SK-MEL-5 (cell line): ENCODE data around the gene MRPL10. TPM values are rescaled to one million over a fixed set of nuclear protein-coding genes. Genes with fewer than 3 reads are reported as not detected.

Experiments used
- DNase-seq: peaks from one replicate; pipeline ENCODE4 v3.0.0-alpha.2; 2016; ENCODE audit warnings: low read depth, low spot score
- in situ Hi-C: cut with HindIII; loops from 2 replicates; pipeline ENCODE4 v1.10.0; 2016; ENCODE audit warnings: low sequenced_read_pairs, high pct_unique_total_duplicates, low pct_unique_long_range_greater_than_20kb
- total RNA-seq: library from RNA; depleted of rRNA; stranded (reverse); fragments of >200 nt; shearing (Covaris generic); gene quantifications from 2 replicates; pipeline ENCODE4 v1.2.3, GENCODE V29; 2014

The MRPL10 gene
- total RNA-seq, 1 experiment from 2014 or later = 82.0 TPM

- DNase-seq = peak; percentile 19
- in situ Hi-C loops = no loop called here
Observed at GRCh38 chr17:47821424-47822391, 9.6 kb downstream of the MRPL10 start, which contains the start of gene OSBPL7. Gene OSBPL7, minus strand, starts transcription at chr17:47821794. Its CDS starts 1,516 bp downstream, at chr17:47820278.

DNA sequence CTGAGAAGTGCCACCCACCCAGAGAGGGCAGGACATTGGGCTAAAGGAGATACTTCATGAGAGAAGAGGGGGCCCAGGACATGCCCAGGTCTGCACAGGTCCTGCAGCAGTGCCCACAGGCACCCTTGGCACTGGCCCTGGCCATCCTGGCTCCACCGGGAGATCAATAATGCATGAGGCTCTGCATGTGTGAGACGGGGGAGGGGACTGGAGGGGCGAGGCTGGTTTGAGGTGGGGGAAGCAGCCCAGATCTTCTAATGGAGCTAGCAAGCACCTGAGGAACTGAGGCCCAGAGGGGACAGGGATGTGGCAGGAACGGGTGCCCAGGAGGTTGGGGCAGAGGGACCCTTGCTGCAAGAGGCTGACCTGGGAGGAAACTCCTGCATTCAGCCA, 10.3 kb downstream of the MRPL10 start:
- in situ Hi-C loops = no loop called here

GRCh38 chr17:47820033-47820789, 11.1 kb downstream of the MRPL10 start:
- DNase-seq = no peak
- in situ Hi-C loops = no loop called here

More for the DNA sequence above, 10.3 kb downstream of the MRPL10 start:
- no peak for DNase-seq

DNA sequence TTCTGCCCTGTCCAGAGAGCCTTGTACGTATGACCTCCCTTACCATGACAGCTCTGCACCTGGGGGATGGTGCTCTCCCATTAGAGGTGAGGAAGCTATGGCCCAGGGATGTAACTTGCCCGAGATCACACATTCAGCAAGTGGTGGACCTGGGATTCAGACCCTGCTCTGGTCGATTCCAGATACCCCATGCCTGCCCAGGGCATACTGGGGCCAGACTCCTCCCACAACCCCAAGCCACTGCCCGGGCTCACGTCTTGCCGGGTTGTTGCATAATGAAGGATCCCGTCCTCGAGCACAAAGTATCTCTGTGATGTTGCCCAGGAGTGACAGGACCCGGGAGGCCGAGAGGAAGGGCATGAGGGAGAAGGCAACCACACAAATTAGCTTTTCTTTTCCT, 11.9 kb downstream of the MRPL10 start:
- no peak for DNase-seq
- in situ Hi-C loops = no loop called here

GRCh38 chr17:47818002-47818695, 13.2 kb downstream of the MRPL10 start:
- no peak for DNase-seq
- in situ Hi-C loops = no loop called here

DNA sequence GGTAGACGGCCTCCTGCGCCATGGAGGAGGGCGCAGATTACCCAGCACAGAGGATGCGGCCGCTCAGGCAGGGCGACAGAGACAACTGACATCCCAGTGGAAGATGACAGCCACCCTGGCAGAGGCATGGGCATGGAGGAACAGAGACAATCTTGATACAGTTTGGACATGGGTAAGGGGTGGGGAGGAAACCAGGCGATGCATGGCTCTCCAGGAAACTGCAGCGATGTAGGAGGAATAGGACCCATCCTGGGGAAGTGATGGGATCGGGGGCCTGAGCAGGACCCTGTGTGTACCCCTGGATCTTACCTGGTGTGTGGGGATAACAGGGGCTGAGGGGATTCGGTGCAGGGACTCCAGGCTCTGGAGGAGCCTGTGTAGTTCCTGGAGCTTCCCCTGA, 14.4 kb downstream of the MRPL10 start:
- DNase-seq = no peak
- in situ Hi-C loops = no loop called here

DNA sequence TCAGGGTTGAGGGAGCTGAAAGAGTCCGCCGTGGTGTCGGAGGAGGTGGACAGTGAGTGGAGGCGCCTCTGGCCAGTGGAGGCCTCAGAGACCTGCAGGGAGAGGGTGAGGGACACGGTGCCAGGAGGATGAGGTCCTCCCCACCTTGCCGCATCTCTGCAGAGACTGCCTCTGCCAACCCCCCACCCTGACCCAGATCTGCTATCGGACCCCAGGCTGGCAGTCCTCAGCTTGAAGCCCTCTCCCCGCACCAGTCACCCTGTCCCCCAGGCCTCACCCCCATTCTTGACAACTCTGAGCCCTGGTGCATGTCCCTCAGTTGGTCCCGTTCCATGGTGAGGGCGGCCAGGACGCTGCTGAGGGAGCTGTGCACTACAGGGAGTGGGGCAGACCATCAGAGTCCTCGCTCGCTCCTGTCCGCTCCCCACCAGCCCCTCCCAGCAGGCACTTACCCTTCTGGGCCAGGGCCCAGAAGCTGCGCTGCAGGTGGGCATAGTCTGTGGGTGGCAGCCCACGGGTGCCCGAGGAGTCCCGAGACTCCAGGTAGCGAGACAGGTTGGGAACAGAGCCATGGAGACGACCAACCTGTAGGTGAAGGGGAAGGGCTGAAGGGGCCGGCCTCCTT, 15.1 kb downstream of the MRPL10 start:
- in situ Hi-C loops = no loop called here
- no peak for DNase-seq

DNA sequence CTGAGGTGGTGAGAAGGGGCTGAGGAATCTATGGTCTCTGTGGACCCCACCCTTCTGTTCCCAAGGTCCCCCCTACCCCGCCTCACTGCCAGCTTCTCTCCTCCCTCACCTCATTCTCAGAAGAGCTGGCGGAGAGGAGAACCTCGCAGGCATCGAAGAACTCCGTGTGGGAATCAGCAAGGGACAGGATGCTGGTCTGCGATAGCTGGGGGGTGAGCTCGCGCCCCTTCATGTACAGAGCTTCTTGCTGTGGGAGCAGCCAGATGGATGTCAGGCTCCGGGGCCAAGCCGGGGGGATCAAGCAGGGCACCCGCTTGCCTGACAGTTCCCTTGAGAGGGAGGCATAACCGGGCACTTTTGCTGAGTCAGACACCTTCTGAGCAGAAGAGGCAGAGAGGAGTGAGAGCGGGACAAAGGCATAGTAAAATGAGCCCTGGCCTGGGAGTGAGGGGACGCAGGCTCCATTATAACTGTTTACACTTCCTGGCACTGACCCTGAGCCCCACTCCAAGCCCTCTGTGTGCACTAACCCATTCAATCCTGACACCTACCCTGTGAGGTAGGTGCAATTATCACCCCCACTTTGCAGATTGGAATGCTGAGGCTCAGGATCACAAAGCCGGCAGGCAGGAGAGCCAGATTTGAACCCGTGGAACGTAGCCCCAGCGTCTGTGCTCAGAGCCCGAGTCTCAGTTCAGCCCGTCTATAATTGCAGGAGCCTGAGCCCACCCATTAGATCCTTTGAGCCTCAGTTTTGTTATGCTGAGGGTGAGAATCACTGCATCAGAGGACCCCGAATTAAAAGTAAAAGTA, 16.0 kb downstream of the MRPL10 start:
- in situ Hi-C loops = no loop called here
- DNase-seq = no peak

GRCh38 chr17:47813512-47814031, 17.8 kb downstream of the MRPL10 start:
- DNase-seq = no peak
- in situ Hi-C loops = no loop called here

DNA sequence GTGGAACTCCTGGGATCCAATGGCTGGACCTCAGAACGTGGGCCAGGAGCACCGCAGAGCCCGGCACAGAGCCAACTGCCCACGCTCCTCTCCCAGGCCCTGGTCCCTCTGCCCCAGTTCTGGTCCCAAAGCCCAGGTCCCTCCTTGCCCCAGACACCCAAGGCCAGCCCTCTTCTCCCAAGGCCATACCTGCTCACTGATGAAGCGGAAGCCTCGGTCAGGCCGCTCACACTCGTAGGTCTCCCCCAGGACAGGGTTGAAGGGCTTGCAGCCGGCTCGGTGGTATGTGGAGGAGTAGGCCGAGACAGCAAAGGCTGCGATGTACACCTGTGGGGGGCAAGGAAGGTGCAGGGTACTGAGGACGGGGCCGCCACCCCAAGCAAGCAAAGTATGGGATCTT, 18.3 kb downstream of the MRPL10 start:
- in situ Hi-C loops = no loop called here
- no peak for DNase-seq

GRCh38 chr17:47812146-47812920, 19.0 kb downstream of the MRPL10 start:
- in situ Hi-C loops = no loop called here
- DNase-seq = no peak

DNA sequence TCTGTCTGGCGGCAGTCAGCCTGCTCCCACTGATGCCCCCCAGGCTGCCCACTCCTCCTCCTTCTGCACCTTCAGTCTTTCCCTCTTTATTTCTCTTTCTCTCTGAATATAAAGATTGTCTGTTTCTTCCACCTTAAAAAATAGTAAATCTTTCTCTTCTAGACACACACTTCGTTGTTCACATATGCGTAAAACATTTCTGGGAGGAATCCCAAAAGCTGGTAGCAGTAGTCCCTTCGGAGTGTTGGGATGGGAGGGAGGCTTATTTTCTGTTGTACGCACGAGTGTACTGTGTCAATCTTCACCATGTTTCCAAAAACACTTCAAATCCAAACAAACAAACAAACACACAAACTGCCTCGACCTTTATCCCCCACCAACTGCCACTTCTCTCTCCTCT, 19.6 kb downstream of the MRPL10 start:
- DNase-seq = peak; percentile 56
- in situ Hi-C loops = no loop called here

GRCh38 chr17:47810901-47811635, 20.3 kb downstream of the MRPL10 start:
- in situ Hi-C loops = no loop called here
- no peak for DNase-seq

GRCh38 chr17:47810200-47810821, 21.0 kb downstream of the MRPL10 start:
- peak; percentile 53 for DNase-seq
- in situ Hi-C loops = no loop called here
